SK-N-MC (cell line): ENCODE data around the gene HYDIN.

Source experiments
- DNase-seq: peaks from one replicate; pipeline ENCODE4 v3.0.0-alpha.2; 2011; ENCODE audit warnings: low read depth, low spot score
- H3K27ac ChIP-seq: fragments of 200-600 bp; sonication (generic); 2 replicates; pipeline ENCODE4 v1.5.1; 2016; ENCODE audit warnings: mixed run types
- H3K36me3 ChIP-seq: fragments of 200-600 bp; sonication (generic); 2 replicates; pipeline ENCODE4 v1.6.1; 2017; ENCODE audit warnings: antibody characterized with exemption, low read length, mixed read lengths; ENCODE audit not compliant: insufficient read depth
- H3K4me3 ChIP-seq: fragments of 200-600 bp; sonication (generic); 2 replicates; pipeline ENCODE4 v1.5.1; 2016
- H3K9ac ChIP-seq: fragments of 200-600 bp; sonication (generic); 2 replicates; pipeline ENCODE4 v1.8.0; 2017; ENCODE audit warnings: mixed run types, mixed read lengths; ENCODE audit not compliant: insufficient read length
- H3K9me3 ChIP-seq: fragments of 200-600 bp; sonication (generic); 2 replicates; pipeline ENCODE4 v1.6.1; 2017; ENCODE audit warnings: low read depth, mild to moderate bottlenecking, antibody characterized with exemption, low read length, moderate library complexity, mixed read lengths
- EZH2 ChIP-seq: fragments of 200-600 bp; sonication (generic); IDR thresholded peaks from one replicate; pipeline ENCODE4 v1.6.1; 2017; ENCODE audit warnings: antibody characterized with exemption
- FOXP2 ChIP-seq: optimal IDR thresholded peaks from 2 replicates; pipeline ENCODE3; 2011; ENCODE audit warnings: mild to moderate bottlenecking, moderate library complexity; ENCODE audit not compliant: insufficient read depth; ENCODE audit errors: extremely low read length, control extremely low read depth
- POLR2AphosphoS5 ChIP-seq: IDR thresholded peaks from 2 replicates; pipeline ENCODE4 v1.6.1; 2012; ENCODE audit warnings: mild to moderate bottlenecking, low read depth, low read length, borderline replicate concordance

Gene HYDIN

GRCh38 chr16:70800781-70801480 is 429.6 kb downstream of the HYDIN start, which contains the start of gene VAC14:
Gene VAC14, minus strand, starts transcription at chr16:70801158. Its CDS starts 258 bp downstream, at chr16:70800900.
- peak within 1 kb of the TSS; percentile 79 for H3K4me3 ChIP-seq
- TF ChIP-seq POLR2AphosphoS5 (peak; percentile 75), EZH2 (no peak)
- no peak for DNase-seq
- H3K36me3 ChIP-seq = no peaks in the 10 kb centered on the region
- no peaks in the 10 kb centered on the region for H3K9me3 ChIP-seq
- H3K9ac ChIP-seq = peak within 1 kb of the TSS; percentile 77
- H3K27ac ChIP-seq = no peak within 1 kb of the TSS

DNA sequence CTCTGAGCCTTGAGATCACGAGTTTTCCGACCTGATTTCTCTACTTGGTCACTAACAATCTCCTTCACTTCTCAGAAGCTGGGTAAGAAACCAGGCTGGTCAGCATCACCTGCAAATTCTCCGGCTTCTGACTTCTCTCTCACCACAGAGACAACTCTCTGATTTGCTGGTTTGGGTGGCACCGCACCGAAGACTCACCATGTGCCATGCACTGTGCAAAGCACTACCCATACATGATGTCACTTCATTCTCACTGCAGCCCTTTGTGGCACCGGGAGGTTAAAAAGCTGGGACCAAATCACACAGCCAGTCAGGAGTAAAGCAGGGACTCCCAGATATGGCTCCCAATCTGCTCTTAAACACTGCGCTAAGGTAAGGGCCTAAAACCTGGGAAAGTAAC is 430.2 kb downstream of the HYDIN start:
- Histone ChIP-seq H3K27ac (no peak overlapping the region), H3K4me3 (peak overlapping the region; percentile 79), H3K36me3 (no peaks in the 10 kb centered on the region), H3K9ac (peak overlapping the region; percentile 77), H3K9me3 (no peaks in the 10 kb centered on the region)
- DNase-seq = no peak
- TF ChIP-seq POLR2AphosphoS5 (no peak), FOXP2 (no peak), EZH2 (no peak)

DNA sequence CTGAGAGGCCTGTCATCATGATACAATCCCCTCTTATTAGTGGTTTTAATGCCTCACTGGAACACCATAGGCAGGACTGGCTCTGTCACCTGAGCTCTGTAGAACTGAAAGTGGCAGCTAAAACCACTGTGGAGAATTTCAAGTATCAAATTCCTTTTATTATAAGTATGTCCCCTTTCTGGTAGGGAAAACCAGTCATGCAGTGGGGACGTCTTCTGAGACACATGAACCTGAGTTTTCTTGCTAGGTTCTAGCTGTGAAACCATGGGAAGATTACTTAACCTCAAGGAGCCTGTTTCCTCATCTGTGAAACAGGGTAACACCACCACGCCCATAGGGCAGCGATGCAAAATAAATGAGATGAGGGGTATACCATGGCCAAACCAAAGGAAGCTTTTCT is 434.2 kb downstream of the HYDIN start:
- H3K4me3 ChIP-seq = no peak overlapping the region
- no peaks in the 10 kb centered on the region for H3K36me3 ChIP-seq
- TF ChIP-seq EZH2 (no peak), FOXP2 (no peak), POLR2AphosphoS5 (no peak)
- no peak overlapping the region for H3K9ac ChIP-seq
- H3K27ac ChIP-seq = no peak overlapping the region
- no peaks in the 10 kb centered on the region for H3K9me3 ChIP-seq
- DNase-seq = no peak

DNA sequence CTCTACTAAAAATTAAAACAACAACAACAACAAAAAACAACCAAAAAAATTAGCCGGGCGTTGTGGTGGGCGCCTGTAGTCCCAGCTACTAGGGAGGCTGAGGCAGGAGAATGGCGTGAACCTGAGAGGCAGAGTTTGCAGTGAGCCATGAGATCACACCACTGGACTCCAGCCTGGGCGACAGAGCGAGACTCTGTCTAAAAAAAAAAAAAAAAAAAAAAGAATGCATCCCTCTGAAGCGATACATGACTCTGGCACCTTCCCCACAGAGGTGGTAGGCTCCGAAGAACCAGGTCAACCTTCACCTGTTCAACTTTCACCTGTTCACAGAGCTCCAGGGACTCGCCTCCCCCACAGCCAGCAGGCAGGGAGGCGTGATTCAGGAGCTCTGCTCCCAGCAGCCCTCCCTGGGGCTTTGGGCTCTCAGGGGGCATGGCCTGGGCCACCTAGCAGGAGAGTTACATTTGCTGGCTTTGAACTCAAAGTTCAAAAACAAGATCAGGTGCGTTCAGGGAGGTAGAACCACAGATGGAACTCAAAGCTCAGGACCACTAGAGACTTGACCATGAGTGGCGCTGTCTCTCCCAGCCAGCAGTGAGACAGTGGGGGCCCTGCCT is 435.1 kb downstream of the HYDIN start:
- H3K27ac ChIP-seq = no peak overlapping the region

DNA sequence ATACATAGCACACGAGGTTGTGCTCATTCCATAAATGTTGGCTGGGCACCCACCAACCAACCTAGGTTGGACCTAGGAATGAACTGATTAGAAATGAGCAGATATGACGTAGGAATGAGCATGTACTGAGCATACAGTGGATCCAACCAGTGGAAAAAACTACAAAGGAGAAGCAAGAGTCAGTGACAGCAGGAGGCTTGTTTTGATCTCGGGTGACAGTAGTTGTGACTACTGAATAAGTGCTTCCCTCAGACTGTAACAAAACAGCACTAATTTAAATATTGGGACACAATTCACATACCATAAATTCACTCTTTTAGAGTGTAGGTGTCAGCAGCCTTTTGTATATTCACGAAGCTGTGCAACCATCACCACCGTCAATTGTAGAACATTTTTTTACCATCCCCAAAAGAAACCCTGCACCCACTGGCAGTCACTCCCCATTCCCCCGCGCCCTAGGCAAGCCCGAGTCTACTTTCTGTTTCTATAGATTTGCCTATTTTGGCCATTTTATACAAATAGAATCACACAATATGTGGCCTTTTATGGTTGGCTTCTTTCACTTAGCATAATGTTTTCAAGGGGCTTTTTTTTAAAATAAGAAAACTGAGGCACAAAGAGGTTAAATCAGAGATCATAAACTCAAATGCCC is 436.5 kb downstream of the HYDIN start:
- TF ChIP-seq EZH2 (no peak), POLR2AphosphoS5 (no peak), FOXP2 (no peak)
- Histone ChIP-seq H3K9ac (no peak overlapping the region), H3K36me3 (no peaks in the 10 kb centered on the region), H3K9me3 (no peaks in the 10 kb centered on the region), H3K4me3 (no peak overlapping the region), H3K27ac (no peak overlapping the region)
- no peak for DNase-seq

More for the DNA sequence above, 435.1 kb downstream of the HYDIN start:
- no peak overlapping the region for H3K9ac ChIP-seq
- no peaks in the 10 kb centered on the region for H3K36me3 ChIP-seq
- no peaks in the 10 kb centered on the region for H3K9me3 ChIP-seq
- H3K4me3 ChIP-seq = no peak overlapping the region
- DNase-seq = no peak
- TF ChIP-seq EZH2 (no peak), FOXP2 (no peak), POLR2AphosphoS5 (no peak)

- Histone ChIP-seq H3K4me3 (no peak overlapping the region), H3K9me3 (no peaks in the 10 kb centered on the region), H3K9ac (no peak overlapping the region), H3K27ac (no peak overlapping the region), H3K36me3 (no peaks in the 10 kb centered on the region; the same call in 1 of the 2 replicates)
- TF ChIP-seq EZH2 (no peak), POLR2AphosphoS5 (no peak), FOXP2 (no peak)
- DNase-seq = no peak
Measured at GRCh38 chr16:70790815-70791214, 439.7 kb downstream of the HYDIN start.

GRCh38 chr16:70789595-70790447 is 440.7 kb downstream of the HYDIN start:
- Histone ChIP-seq H3K9me3 (no peaks in the 10 kb centered on the region), H3K4me3 (no peak overlapping the region), H3K36me3 (no peaks in the 10 kb centered on the region; the same call in 1 of the 2 replicates), H3K27ac (no peak overlapping the region), H3K9ac (no peak overlapping the region)
- TF ChIP-seq EZH2 (no peak), FOXP2 (no peak), POLR2AphosphoS5 (no peak)
- DNase-seq = no peak
